ENCODE data around the gene ENDOU.
"Not testable (repeated sequence)": the region's sequence is repeated elsewhere in the genome, so short reads cannot be mapped to it uniquely, and the experiment has no call there.

ENDOU gene

GRCh38 chr12:47717046-47717442 is 8.2 kb downstream of the ENDOU start:
- DNase-seq, result no peak

GRCh38 chr12:47715877-47716548 is 9.3 kb downstream of the ENDOU start:
- DNase-seq, result no peak

GRCh38 chr12:47715393-47715876 is 9.9 kb downstream of the ENDOU start:
- DNase-seq, result peak; percentile 75 to 93

- peak; percentile 82 to 84 for DNase-seq
These were observed 10.4 kb downstream of the ENDOU start for GRCh38 chr12:47714826-47715386.

GRCh38 chr12:47712171-47712570 is 13.1 kb downstream of the ENDOU start:
- DNase-seq, result no peak

- DNase-seq, result no peak
These were observed 13.8 kb downstream of the ENDOU start for GRCh38 chr12:47711448-47711847.

GRCh38 chr12:47710278-47710677 is 15.0 kb downstream of the ENDOU start:
- peak; percentile 58 to 64 for DNase-seq

- DNase-seq, result no peak
These were observed 15.6 kb downstream of the ENDOU start for GRCh38 chr12:47709671-47710070.

- DNase-seq, result no peak
These were observed 16.1 kb downstream of the ENDOU start for GRCh38 chr12:47709237-47709636.

GRCh38 chr12:47707905-47708543 is 17.3 kb downstream of the ENDOU start:
- DNase-seq, result no peak

GRCh38 chr12:47707355-47707754 is 17.9 kb downstream of the ENDOU start:
- no peak for DNase-seq

- peak; percentile 91 to 96 for DNase-seq
These were observed 19.5 kb downstream of the ENDOU start, which contains the start of gene RPAP3 for GRCh38 chr12:47705566-47706425. Gene RPAP3 (minus strand): TSS chr12:47706030. CDS start chr12:47702840, 3,190 bp downstream.

GRCh38 chr12:47705229-47705565 is 20.1 kb downstream of the ENDOU start:
- DNase-seq, result no peak

- no peak for DNase-seq
These were observed 20.6 kb downstream of the ENDOU start for GRCh38 chr12:47704719-47705118.

- no peak for DNase-seq
These were observed 25.0 kb downstream of the ENDOU start for GRCh38 chr12:47700263-47700662.

GRCh38 chr12:47698631-47699030 is 26.7 kb downstream of the ENDOU start:
- no peak for DNase-seq

- peak; percentile 38 for DNase-seq
These were observed 27.2 kb downstream of the ENDOU start for GRCh38 chr12:47698055-47698454.

GRCh38 chr12:47689215-47689614 is 36.1 kb downstream of the ENDOU start:
- DNase-seq, result no peak

GRCh38 chr12:47687636-47688035 is 37.7 kb downstream of the ENDOU start:
- no peak for DNase-seq

- peak; percentile 25 to 54 for DNase-seq
These were observed 38.5 kb downstream of the ENDOU start for GRCh38 chr12:47686645-47687240.

- DNase-seq, result no peak
These were observed 45.5 kb downstream of the ENDOU start for GRCh38 chr12:47679785-47680184.

- no peak for DNase-seq
These were observed 53.2 kb downstream of the ENDOU start for GRCh38 chr12:47672068-47672467.

GRCh38 chr12:47667935-47668334 is 57.4 kb downstream of the ENDOU start:
- DNase-seq, result not testable (repeated sequence)

Measured in inflammatory macrophage treated with lipopolysaccharide for 1 hour (primary cell).